SK-N-SH treated with all-trans-retinoic acid at 6 μM for 48 hours (cell line): ENCODE results near the gene TIAM2.

Experiments used
- ESRRG ChIP-seq: fragments of 250-450 bp; sonication (Bioruptor Pico); IDR thresholded peaks from 2 replicates; pipeline ENCODE4 v1.6.1; 2021; ENCODE audit warnings: mild to moderate bottlenecking
- PATZ1 ChIP-seq: fragments of 250-450 bp; sonication (Bioruptor Pico); IDR thresholded peaks from 2 replicates; pipeline ENCODE4 v1.8.0; 2020; ENCODE audit warnings: mild to moderate bottlenecking, moderate library complexity, borderline replicate concordance
- ZFP30 ChIP-seq: fragments of 450-650 bp; formaldehyde crosslinking; IDR thresholded peaks from 2 replicates; pipeline ENCODE4 v1.5.0; 2022; ENCODE audit warnings: mild to moderate bottlenecking, moderate library complexity

- no peak for TF ChIP-seq ESRRG (CRISPR knock-in tag)
- TF ChIP-seq PATZ1 (CRISPR knock-in tag), result no peak
- no peak for TF ChIP-seq ZFP30 (CRISPR knock-in tag)
Observed at GRCh38 chr6:154991207-154991606, 3.9 kb upstream of the TIAM2 start.
